ENCODE results near the gene NRP2.
A peak's percentile ranks its signal among the peaks of the same experiment; 100 is the strongest.

The NRP2 gene

GRCh38 chr2:205688417-205689200, 6.3 kb downstream of the NRP2 start:
- no peak for DNase-seq

GRCh38 chr2:205689820-205690219, 7.5 kb downstream of the NRP2 start:
- no peak for DNase-seq

GRCh38 chr2:205692104-205692503, 9.8 kb downstream of the NRP2 start:
- no peak for DNase-seq

- no peak for DNase-seq
Observed at GRCh38 chr2:205694256-205694655, 12.0 kb downstream of the NRP2 start.

- no peak for DNase-seq
Observed at GRCh38 chr2:205695460-205695991, 13.2 kb downstream of the NRP2 start.

GRCh38 chr2:205696331-205696926, 14.1 kb downstream of the NRP2 start:
- DNase-seq, result no peak

- no peak for DNase-seq
Observed at GRCh38 chr2:205696927-205697441, 14.7 kb downstream of the NRP2 start.

- DNase-seq, result no peak
Observed at GRCh38 chr2:205698286-205699268, 16.3 kb downstream of the NRP2 start.

GRCh38 chr2:205699515-205700289, 17.4 kb downstream of the NRP2 start:
- no peak for DNase-seq

- no peak for DNase-seq
Observed at GRCh38 chr2:205700331-205701132, 18.2 kb downstream of the NRP2 start.

GRCh38 chr2:205701509-205701908, 19.2 kb downstream of the NRP2 start:
- DNase-seq, result no peak

GRCh38 chr2:205702576-205702975, 20.3 kb downstream of the NRP2 start:
- DNase-seq, result no peak

GRCh38 chr2:205703471-205704126, 21.3 kb downstream of the NRP2 start:
- DNase-seq, result no peak

GRCh38 chr2:205704127-205704741, 21.9 kb downstream of the NRP2 start:
- DNase-seq, result no peak

- DNase-seq, result no peak
Observed at GRCh38 chr2:205705511-205706349, 23.4 kb downstream of the NRP2 start.

- peak; percentile 52 for DNase-seq
Observed at GRCh38 chr2:205706769-205707381, 24.6 kb downstream of the NRP2 start.

- DNase-seq, result no peak
Observed at GRCh38 chr2:205708231-205708631, 25.9 kb downstream of the NRP2 start.

- DNase-seq, result no peak
Observed at GRCh38 chr2:205709319-205709718, 27.0 kb downstream of the NRP2 start.

- DNase-seq, result no peak
Observed at GRCh38 chr2:205712508-205712907, 30.2 kb downstream of the NRP2 start.

All from NCI-H446 treated with DMSO at 0.1 percent for 48 hours (cell line).